Left lung (tissue), 10 donors: ENCODE measurements around the gene LMF1. TPM values are rescaled to one million over a fixed set of nuclear protein-coding genes. Genes with fewer than 3 reads are reported as not detected.
A peak's percentile ranks its signal among the peaks of the same experiment; 100 is the strongest.

Experiments used
- ATAC-seq: fragments of 200-7000 bp; cut with Tn5 transposase; one replicate; pipeline ENCODE4 v1.9.1; 2020; ENCODE audit warnings: moderate library complexity
- DNase-seq, 4 donors: peaks; one replicate each; pipeline ENCODE4 v3.0.0-alpha.2; 2013 to 2020
- H3K27ac ChIP-seq, 2 donors: fragments of 200-600 bp; sonication (generic) in 1 of 2; one replicate each; pipeline versions ENCODE4 v1.5.0 to v1.8.0; 2020 to 2021
- H3K27me3 ChIP-seq, 2 donors: fragments of 200-600 bp; sonication (generic) in 1 of 2; one replicate each; pipeline versions ENCODE4 v1.5.0 to v1.8.0; 2020 to 2021
- H3K36me3 ChIP-seq, 2 donors: fragments of 200-600 bp; sonication (generic) in 1 of 2; one replicate each; pipeline versions ENCODE4 v1.5.0 to v1.8.0; 2020 to 2021
- H3K4me1 ChIP-seq, 2 donors: fragments of 200-600 bp; one replicate each; pipeline ENCODE4 v1.8.0; 2021
- H3K4me3 ChIP-seq, 2 donors: fragments of 200-600 bp; sonication (generic) in 1 of 2; one replicate each; pipeline versions ENCODE4 v1.5.0 to v1.8.0; 2020 to 2021; ENCODE audit warnings: mild to moderate bottlenecking in 1 of 2
- H3K9me3 ChIP-seq, 2 donors: fragments of 200-600 bp; sonication (generic) in 1 of 2; one replicate each; pipeline versions ENCODE4 v1.5.0 to v1.8.0; 2020 to 2021
- intact Hi-C, 2 donors: fragments of 100-400 bp; cut with DNase I; formaldehyde crosslinking; loops; one replicate each; pipeline versions ENCODE4 v1.11.2 to v1.14.2; 2022
- polyA plus RNA-seq, 6 donors: library from polyadenylated mRNA; unstranded; fragments of 120-200 nt; gene quantifications; one replicate each; pipeline ENCODE4 v1.2.1, GENCODE V29; 2013; ENCODE audit not compliant: insufficient read length in 6 of 6
- total RNA-seq, 2 donors: library from RNA; stranded (reverse); fragmentation: NEBNext Ultra II Directional; extraction: Animal tissue kit (Norgen Biotek cat#: 25700); gene quantifications; one replicate each; pipeline ENCODE4 v1.2.1, GENCODE V29; 2021
- TF ChIP-seq, protein P1 (sequence below), 2 donors: fragments of 200-600 bp; sonication (generic) in 1 of 2; IDR thresholded peaks; one replicate each; pipeline versions ENCODE4 v1.5.0 to v1.8.0; 2021; ENCODE audit warnings: antibody characterized with exemption in 2 of 2
- donor health status: DM: no; HTN: yes; CAD: no.
- donor health status: DM: no; HTN: no; CAD: no.

LMF1 gene
- total and polyA plus RNA-seq, 8 donors: 15.5 to 23.1 (median 20.4) TPM

DNA sequence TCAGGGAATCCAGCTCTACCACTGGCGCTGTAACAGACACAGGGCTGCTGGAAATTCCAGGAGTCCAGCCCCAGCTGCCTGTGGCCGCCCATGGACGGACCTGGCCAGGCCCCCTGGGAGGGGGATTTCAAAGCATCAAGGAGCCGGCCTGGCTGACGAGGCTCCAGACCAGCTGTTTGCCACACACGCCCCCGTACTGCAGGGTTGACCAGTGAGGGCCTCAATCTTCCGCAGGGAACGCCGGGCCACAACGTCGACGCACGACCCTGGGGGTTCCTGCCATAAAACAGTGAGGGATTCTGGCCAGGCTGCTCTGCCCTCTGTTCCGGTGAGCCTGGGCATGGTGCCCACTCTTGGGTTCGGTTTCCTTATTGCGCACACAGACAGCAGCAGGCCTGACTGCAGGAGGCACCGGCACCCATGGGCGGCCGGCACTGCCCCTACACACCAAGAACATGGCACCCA is 3.7 kb downstream of the LMF1 start:
- H3K27ac ChIP-seq: no peak overlapping the region
- no peaks in the 10 kb centered on the region for H3K27me3 ChIP-seq
- peaks cover 0 to 8% of the 10 kb centered on the region in 2 donors for H3K9me3 ChIP-seq
- no peak overlapping the region for H3K4me3 ChIP-seq
- DNase-seq: peak in 1 of 4 donors; percentile 61
- TF ChIP-seq, protein P1, sequence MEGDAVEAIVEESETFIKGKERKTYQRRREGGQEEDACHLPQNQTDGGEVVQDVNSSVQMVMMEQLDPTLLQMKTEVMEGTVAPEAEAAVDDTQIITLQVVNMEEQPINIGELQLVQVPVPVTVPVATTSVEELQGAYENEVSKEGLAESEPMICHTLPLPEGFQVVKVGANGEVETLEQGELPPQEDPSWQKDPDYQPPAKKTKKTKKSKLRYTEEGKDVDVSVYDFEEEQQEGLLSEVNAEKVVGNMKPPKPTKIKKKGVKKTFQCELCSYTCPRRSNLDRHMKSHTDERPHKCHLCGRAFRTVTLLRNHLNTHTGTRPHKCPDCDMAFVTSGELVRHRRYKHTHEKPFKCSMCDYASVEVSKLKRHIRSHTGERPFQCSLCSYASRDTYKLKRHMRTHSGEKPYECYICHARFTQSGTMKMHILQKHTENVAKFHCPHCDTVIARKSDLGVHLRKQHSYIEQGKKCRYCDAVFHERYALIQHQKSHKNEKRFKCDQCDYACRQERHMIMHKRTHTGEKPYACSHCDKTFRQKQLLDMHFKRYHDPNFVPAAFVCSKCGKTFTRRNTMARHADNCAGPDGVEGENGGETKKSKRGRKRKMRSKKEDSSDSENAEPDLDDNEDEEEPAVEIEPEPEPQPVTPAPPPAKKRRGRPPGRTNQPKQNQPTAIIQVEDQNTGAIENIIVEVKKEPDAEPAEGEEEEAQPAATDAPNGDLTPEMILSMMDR (IDR thresholded peaks at IDR 0.05): no peak
- intact Hi-C loops: no loop called here
- peaks cover 9 to 21% of the 10 kb centered on the region in 2 donors for H3K4me1 ChIP-seq
- ATAC-seq: no peak
- peaks cover 0 to 26% of the 10 kb centered on the region in 2 donors for H3K36me3 ChIP-seq

DNA sequence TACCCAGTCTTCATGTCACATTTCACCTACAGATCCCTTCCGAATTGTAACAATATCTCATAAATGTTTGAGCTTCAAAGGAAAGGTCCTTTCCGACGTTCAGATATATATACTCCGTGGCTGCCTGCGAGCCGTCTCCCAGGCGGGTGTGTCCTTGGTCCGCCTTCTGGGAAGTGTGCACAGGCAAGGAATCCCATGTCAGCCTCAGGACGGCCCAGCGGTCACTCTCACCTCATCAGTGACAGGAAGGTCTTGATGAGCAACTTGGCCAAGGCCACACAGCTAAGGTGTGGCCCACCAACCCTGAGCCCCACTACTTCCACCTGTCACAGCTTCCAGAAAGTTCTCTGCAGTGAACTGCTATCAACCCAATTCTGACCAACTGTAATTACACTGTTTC is 4.3 kb downstream of the LMF1 start:
- intact Hi-C loops: no loop called here

DNA sequence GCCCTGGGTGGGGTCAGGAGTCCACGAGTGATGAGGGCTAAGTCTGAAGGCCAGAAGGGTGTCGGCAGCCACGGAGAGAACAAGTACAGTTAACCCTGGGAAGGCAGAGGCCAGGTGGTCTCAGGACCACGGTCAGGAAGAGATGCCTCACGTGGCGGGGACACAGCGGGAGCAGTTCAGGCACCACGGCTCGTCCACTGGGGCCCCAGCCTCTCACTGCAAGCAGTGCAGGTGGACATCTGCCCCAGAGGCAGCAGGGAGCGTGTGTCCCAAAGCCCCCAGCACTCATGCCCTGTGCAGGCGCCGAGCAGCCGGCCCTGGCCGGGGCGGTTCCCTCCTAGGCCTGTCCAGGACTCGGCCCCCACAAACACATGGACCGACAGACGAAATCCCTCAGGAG is 4.7 kb downstream of the LMF1 start:
- peaks cover 7 to 20% of the 10 kb centered on the region in 2 donors for H3K4me1 ChIP-seq
- no peaks in the 10 kb centered on the region for H3K27me3 ChIP-seq
- H3K27ac ChIP-seq: no peak overlapping the region
- DNase-seq (peak in 1 of 4 donors; percentile 69), ATAC-seq (no peak)
- intact Hi-C loops: no loop called here
- H3K4me3 ChIP-seq: no peak overlapping the region
- peaks cover 0 to 8% of the 10 kb centered on the region in 2 donors for H3K9me3 ChIP-seq
- H3K36me3 ChIP-seq: peaks cover 0 to 26% of the 10 kb centered on the region in 2 donors
- TF ChIP-seq, protein P1 (IDR thresholded peaks at IDR 0.05): no peak

More for the DNA sequence above, 4.3 kb downstream of the LMF1 start:
- ATAC-seq: no peak
- Histone ChIP-seq H3K4me3 (no peak overlapping the region), H3K9me3 (peaks cover 0 to 8% of the 10 kb centered on the region in 2 donors), H3K27me3 (no peaks in the 10 kb centered on the region), H3K4me1 (peaks cover 9 to 21% of the 10 kb centered on the region in 2 donors), H3K36me3 (peaks cover 0 to 26% of the 10 kb centered on the region in 2 donors), H3K27ac (no peak overlapping the region)
- TF ChIP-seq, protein P1 (IDR thresholded peaks at IDR 0.05): no peak
- peak in 1 of 4 donors; percentile 61 for DNase-seq

DNA sequence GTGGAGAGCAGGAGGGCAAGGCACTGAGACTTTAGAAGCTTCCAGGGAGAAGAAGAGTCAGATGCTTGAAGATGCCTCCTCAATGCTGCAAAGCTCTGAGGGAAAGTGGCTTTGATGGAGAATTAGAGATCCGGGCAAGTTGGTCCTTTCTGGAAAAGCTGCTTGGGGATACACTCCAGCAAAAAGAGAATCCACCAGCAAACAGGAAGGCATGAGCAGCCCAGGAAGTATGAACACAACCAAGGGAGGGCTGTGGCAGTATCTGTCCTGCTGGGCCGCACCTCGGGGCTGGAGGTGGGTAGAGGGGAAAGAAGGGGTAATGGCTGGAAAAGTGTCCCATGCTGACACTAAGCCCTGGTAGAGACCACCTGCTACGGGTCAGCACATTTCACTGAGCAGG is 5.3 kb downstream of the LMF1 start:
- DNase-seq (no peak), ATAC-seq (no peak)
- intact Hi-C loops: no loop called here
- TF ChIP-seq, protein P1 (IDR thresholded peaks at IDR 0.05): no peak
- peaks cover 7 to 18% of the 10 kb centered on the region in 2 donors for H3K4me1 ChIP-seq
- H3K9me3 ChIP-seq: peaks cover 0 to 8% of the 10 kb centered on the region in 2 donors
- H3K27me3 ChIP-seq: no peaks in the 10 kb centered on the region
- no peak overlapping the region for H3K4me3 ChIP-seq
- peaks cover 0 to 26% of the 10 kb centered on the region in 2 donors for H3K36me3 ChIP-seq
- H3K27ac ChIP-seq: no peak overlapping the region

DNA sequence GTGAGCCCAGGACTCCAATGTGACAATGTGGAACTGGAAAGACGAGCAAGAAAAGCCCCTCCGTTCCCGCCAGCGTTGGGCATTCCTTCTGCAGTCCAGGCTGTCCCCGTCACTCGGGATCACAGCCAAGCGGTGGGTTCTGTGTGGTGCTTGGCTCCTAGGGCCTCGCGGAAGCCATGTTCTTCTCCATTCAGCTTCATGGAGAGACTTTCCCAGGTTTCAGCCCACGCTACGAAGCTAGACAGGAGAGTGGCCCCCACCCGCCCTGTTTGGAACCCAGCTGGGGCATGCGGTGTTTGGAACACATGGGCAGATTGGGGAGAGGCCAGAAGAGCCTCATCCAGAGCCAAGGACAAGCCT is 5.8 kb downstream of the LMF1 start:
- no peak overlapping the region for H3K4me3 ChIP-seq

More for the DNA sequence above, 5.8 kb downstream of the LMF1 start:
- Histone ChIP-seq H3K27me3 (no peaks in the 10 kb centered on the region), H3K4me1 (peaks cover 5 to 14% of the 10 kb centered on the region in 2 donors), H3K36me3 (peaks cover 0 to 26% of the 10 kb centered on the region in 2 donors), H3K27ac (peak overlapping the region; percentile 67 to 80), H3K9me3 (peaks cover 0 to 8% of the 10 kb centered on the region in 2 donors)
- intact Hi-C loops: no loop called here
- TF ChIP-seq, protein P1 (IDR thresholded peaks at IDR 0.05): no peak
- ATAC-seq: peak; percentile 33
- peak in 1 of 4 donors; percentile 72 for DNase-seq
